C4-2B (cell line): Measurements from ENCODE around the gene RAC3.

ENCODE experiments used
- ZFX ChIP-seq: fragments of 450-650 bp; IDR thresholded peaks from 2 replicates; pipeline ENCODE4 v1.6.1; 2017
- TF ChIP-seq, protein P1 (sequence below): fragments of 450-650 bp; conservative IDR thresholded peaks from 2 replicates; pipeline ENCODE4 v1.5.1; 2017; ENCODE audit warnings: mild to moderate bottlenecking

DNA sequence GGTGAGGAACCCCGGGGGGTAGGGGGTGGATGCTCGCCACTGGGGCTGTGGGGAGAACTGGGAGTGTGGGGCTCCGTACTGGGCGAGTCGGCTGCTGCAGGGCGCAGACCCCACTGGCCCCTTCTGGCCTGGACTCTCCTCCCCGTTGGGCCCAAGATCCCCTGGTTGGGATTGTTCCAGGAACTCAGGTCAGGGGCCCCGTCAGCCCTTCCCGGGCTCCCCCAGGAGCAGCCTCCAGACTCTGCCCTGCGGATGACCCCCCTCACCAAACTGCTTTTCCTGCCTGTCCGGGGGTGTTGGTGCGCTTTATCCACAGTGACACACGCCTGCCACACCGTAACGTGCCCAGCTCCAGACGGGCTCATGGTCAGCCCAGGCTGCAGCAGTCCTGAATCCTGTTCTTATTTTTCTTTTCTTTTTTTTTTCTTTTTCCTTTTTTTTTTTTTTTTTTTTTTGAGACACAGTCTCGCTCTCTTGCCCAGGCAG, 29.9 kb upstream of the RAC3 start:
- TF ChIP-seq, protein P1, sequence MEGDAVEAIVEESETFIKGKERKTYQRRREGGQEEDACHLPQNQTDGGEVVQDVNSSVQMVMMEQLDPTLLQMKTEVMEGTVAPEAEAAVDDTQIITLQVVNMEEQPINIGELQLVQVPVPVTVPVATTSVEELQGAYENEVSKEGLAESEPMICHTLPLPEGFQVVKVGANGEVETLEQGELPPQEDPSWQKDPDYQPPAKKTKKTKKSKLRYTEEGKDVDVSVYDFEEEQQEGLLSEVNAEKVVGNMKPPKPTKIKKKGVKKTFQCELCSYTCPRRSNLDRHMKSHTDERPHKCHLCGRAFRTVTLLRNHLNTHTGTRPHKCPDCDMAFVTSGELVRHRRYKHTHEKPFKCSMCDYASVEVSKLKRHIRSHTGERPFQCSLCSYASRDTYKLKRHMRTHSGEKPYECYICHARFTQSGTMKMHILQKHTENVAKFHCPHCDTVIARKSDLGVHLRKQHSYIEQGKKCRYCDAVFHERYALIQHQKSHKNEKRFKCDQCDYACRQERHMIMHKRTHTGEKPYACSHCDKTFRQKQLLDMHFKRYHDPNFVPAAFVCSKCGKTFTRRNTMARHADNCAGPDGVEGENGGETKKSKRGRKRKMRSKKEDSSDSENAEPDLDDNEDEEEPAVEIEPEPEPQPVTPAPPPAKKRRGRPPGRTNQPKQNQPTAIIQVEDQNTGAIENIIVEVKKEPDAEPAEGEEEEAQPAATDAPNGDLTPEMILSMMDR: no peak
- TF ChIP-seq ZFX: no peak
